MM.1S (cell line): Measurements from ENCODE around the gene MAGEB17.
"Not testable (repeated sequence)": the region's sequence is repeated elsewhere in the genome, so short reads cannot be mapped to it uniquely, and the experiment has no call there.

Source experiments
- DNase-seq: peaks from one replicate; pipeline ENCODE4 v3.0.0-alpha.2; 2015
- H2AFZ ChIP-seq: fragments of 300-600 bp; sonication (generic); 2 replicates; pipeline ENCODE4 v1.6.0; 2016; ENCODE audit warnings: antibody characterized with exemption, low read length
- H3F3A ChIP-seq: fragments of 300-600 bp; sonication (generic); 2 replicates; pipeline ENCODE4 v1.6.1; 2016; ENCODE audit warnings: mild to moderate bottlenecking, antibody characterized with exemption, low read length, moderate library complexity, mixed read lengths; ENCODE audit not compliant: insufficient read depth
- H3K27ac ChIP-seq: fragments of 300-600 bp; sonication (generic); 2 replicates; pipeline ENCODE4 v1.5.1; 2016; ENCODE audit warnings: mild to moderate bottlenecking, low read length
- H3K27me3 ChIP-seq: fragments of 300-600 bp; sonication (generic); replicated peaks from 2 replicates; pipeline ENCODE4 v1.6.0; 2016; ENCODE audit warnings: low read length; ENCODE audit not compliant: insufficient read depth
- H3K36me3 ChIP-seq: fragments of 300-600 bp; sonication (generic); replicated peaks from 2 replicates; pipeline ENCODE4 v1.6.1; 2016; ENCODE audit warnings: mild to moderate bottlenecking, low read length, mixed read lengths; ENCODE audit not compliant: insufficient read depth
- H3K4me1 ChIP-seq: fragments of 300-600 bp; sonication (generic); 2 replicates; pipeline ENCODE4 v1.6.1; 2016; ENCODE audit warnings: low read length, mixed read lengths
- H3K4me2 ChIP-seq: fragments of 300-600 bp; sonication (generic); 2 replicates; pipeline ENCODE4 v1.6.0; 2016; ENCODE audit warnings: low read depth, low read length
- H3K4me3 ChIP-seq: fragments of 300-600 bp; sonication (generic); 2 replicates; pipeline ENCODE4 v1.5.1; 2016; ENCODE audit warnings: low read length, mixed read lengths
- H3K79me2 ChIP-seq: fragments of 300-600 bp; sonication (generic); 2 replicates; pipeline ENCODE4 v1.6.1; 2016; ENCODE audit warnings: mixed run types, low read length, mixed read lengths
- H3K9ac ChIP-seq: fragments of 300-600 bp; sonication (generic); 2 replicates; pipeline ENCODE4 v1.6.1; 2016; ENCODE audit warnings: low read length, mixed read lengths
- H3K9me2 ChIP-seq: fragments of 300-600 bp; sonication (generic); replicated peaks from 2 replicates; pipeline ENCODE4 v1.6.1; 2016; ENCODE audit warnings: mild to moderate bottlenecking, low read length, mixed read lengths; ENCODE audit not compliant: insufficient read depth
- H3K9me3 ChIP-seq: fragments of 300-600 bp; sonication (generic); replicated peaks from 2 replicates; pipeline ENCODE4 v1.6.1; 2016; ENCODE audit warnings: mild to moderate bottlenecking, low read length, mixed read lengths; ENCODE audit not compliant: insufficient read depth
- H4K20me1 ChIP-seq: fragments of 300-600 bp; sonication (generic); 2 replicates; pipeline ENCODE4 v1.6.1; 2016; ENCODE audit warnings: mild to moderate bottlenecking, low read length, moderate library complexity, mixed read lengths; ENCODE audit not compliant: insufficient read depth
- EZH2 ChIP-seq: fragments of 300-600 bp; sonication (generic); optimal IDR thresholded peaks from 2 replicates; pipeline ENCODE3; 2017; ENCODE audit warnings: low read depth, mild to moderate bottlenecking, antibody characterized with exemption, low read length, mixed read lengths
- EZH2phosphoT487 ChIP-seq: fragments of 300-600 bp; sonication (generic); IDR thresholded peaks from 2 replicates; pipeline ENCODE4 v1.6.1; 2018; ENCODE audit warnings: antibody characterized with exemption, low read length
- TF ChIP-seq, protein P1 (sequence below): fragments of 300-600 bp; sonication (generic); IDR thresholded peaks from 2 replicates; pipeline ENCODE4 v1.5.1; 2016; ENCODE audit warnings: antibody characterized with exemption, low read length, mixed read lengths

MAGEB17 gene

DNA sequence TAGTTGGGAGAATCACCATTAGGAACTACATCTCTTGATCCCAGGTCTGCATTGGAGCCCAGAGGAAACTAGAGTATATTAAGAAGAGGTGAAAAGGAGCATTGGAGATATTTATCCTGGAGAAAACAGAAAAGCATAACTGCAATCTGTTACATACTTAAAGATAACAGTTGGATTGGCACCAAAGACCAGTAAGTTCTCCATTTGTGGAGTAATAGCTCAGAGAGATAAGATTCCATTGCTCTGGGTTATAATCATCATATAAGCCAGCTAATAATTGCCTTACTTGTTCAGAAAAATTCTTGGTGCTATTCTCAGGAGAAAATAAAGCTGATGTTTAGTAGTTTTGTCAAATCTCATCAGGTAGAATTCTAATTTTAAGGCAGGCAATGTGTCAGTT, 23.3 kb upstream of the MAGEB17 start:
- Histone ChIP-seq H3K27ac (no peak overlapping the region), H4K20me1 (no peaks in the 10 kb centered on the region), H2AFZ (no peak overlapping the region), H3K36me3 (no peaks in the 10 kb centered on the region), H3K27me3 (no peaks in the 10 kb centered on the region), H3K4me3 (no peak overlapping the region), H3F3A (no peaks in the 10 kb centered on the region), H3K9me2 (no peaks in the 10 kb centered on the region), H3K4me1 (no peaks in the 10 kb centered on the region), H3K9me3 (no peaks in the 10 kb centered on the region), H3K4me2 (no peak overlapping the region), H3K9ac (no peak overlapping the region), H3K79me2 (no peaks in the 10 kb centered on the region)
- TF ChIP-seq EZH2 = no peak
- no peak for DNase-seq

DNA sequence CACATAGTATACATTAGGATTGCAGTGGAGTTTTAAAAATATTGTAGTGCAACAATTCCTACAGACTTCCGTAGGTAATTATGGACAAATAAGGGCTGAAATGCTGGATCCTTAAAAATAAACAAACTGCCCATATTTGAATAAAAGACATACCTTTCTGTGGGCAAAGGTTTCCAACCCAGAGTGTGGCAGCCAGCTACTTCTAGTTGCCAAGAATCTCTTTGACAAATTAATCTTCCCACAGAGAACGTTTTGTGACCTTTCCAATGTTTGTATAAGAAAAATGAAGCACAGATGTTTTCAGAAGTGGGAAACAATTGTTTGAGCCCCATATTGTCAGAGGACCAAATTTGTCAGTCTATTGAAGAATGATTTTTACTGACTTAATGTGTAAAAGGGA, 22.9 kb upstream of the MAGEB17 start:
- Histone ChIP-seq H3K36me3 (no peaks in the 10 kb centered on the region), H3K79me2 (no peaks in the 10 kb centered on the region)

DNA sequence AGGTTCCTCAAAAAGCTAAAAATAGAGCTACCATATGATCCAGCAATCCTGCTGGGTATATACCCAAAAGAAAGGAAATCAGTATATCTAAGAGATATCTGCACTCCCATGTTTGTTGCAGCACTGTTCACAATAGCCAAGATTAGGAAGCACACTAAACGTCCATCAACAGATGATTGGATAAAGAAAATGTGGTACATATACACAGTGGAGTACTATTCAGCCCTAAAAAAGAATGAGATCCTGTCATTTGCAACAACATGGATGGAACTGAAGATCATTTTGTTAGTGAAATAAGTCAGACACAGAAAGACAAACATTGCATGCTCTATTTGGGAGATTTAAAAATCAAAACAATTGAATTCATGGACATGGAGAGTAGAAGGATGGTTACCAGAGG, 22.2 kb upstream of the MAGEB17 start:
- not testable (repeated sequence) for H3K9me2 ChIP-seq

More for the DNA sequence above, 22.9 kb upstream of the MAGEB17 start:
- no peaks in the 10 kb centered on the region for H4K20me1 ChIP-seq
- no peaks in the 10 kb centered on the region for H3K9me3 ChIP-seq
- no peaks in the 10 kb centered on the region for H3K4me1 ChIP-seq
- H3K4me2 ChIP-seq = no peak overlapping the region
- no peak overlapping the region for H3K9ac ChIP-seq
- H3K9me2 ChIP-seq = no peaks in the 10 kb centered on the region
- no peak for DNase-seq
- no peaks in the 10 kb centered on the region for H3F3A ChIP-seq
- TF ChIP-seq EZH2phosphoT487 = no peak
- no peak for TF ChIP-seq EZH2
- TF ChIP-seq, protein P1, sequence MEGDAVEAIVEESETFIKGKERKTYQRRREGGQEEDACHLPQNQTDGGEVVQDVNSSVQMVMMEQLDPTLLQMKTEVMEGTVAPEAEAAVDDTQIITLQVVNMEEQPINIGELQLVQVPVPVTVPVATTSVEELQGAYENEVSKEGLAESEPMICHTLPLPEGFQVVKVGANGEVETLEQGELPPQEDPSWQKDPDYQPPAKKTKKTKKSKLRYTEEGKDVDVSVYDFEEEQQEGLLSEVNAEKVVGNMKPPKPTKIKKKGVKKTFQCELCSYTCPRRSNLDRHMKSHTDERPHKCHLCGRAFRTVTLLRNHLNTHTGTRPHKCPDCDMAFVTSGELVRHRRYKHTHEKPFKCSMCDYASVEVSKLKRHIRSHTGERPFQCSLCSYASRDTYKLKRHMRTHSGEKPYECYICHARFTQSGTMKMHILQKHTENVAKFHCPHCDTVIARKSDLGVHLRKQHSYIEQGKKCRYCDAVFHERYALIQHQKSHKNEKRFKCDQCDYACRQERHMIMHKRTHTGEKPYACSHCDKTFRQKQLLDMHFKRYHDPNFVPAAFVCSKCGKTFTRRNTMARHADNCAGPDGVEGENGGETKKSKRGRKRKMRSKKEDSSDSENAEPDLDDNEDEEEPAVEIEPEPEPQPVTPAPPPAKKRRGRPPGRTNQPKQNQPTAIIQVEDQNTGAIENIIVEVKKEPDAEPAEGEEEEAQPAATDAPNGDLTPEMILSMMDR = no peak
- no peak overlapping the region for H3K27ac ChIP-seq
- no peak overlapping the region for H3K4me3 ChIP-seq
- no peak overlapping the region for H2AFZ ChIP-seq
- no peaks in the 10 kb centered on the region for H3K27me3 ChIP-seq

DNA sequence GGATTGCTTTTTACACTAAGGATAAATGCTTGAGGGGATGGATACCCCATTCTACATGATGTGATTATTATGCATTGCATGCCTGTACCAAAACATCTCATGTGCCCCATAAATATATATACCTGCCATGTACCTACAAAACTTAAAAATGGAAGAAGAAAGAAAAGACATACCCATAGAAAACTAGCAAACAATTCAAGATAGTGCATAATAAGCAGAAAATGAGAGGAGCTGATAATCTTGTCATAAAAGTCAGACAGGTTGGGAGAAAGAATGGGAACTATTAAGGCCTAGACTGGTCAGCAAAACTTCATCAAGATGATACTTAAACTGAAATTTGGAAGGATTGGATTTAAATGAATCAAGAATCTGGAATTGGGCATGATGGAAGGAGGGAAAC, 21.6 kb upstream of the MAGEB17 start:
- Histone ChIP-seq H4K20me1 (no peaks in the 10 kb centered on the region), H3K27me3 (no peaks in the 10 kb centered on the region), H3K9ac (no peak overlapping the region), H3K4me2 (no peak overlapping the region), H2AFZ (no peak overlapping the region), H3K27ac (no peak overlapping the region), H3K9me3 (no peaks in the 10 kb centered on the region), H3K4me3 (no peak overlapping the region), H3F3A (no peaks in the 10 kb centered on the region), H3K36me3 (no peaks in the 10 kb centered on the region), H3K4me1 (no peaks in the 10 kb centered on the region), H3K9me2 (no peaks in the 10 kb centered on the region), H3K79me2 (no peaks in the 10 kb centered on the region)
- DNase-seq = no peak
- TF ChIP-seq EZH2phosphoT487 (no peak), EZH2 (no peak)
- TF ChIP-seq, protein P1 = no peak

More for the DNA sequence above, 22.2 kb upstream of the MAGEB17 start:
- H3K4me2 ChIP-seq, DNase-seq, H3K9ac ChIP-seq, H3K36me3 ChIP-seq, H3K4me3 ChIP-seq, H3K27ac ChIP-seq, H3F3A ChIP-seq, H3K4me1 ChIP-seq, H2AFZ ChIP-seq, H4K20me1 ChIP-seq, H3K79me2 ChIP-seq, H3K9me3 ChIP-seq, H3K27me3 ChIP-seq: not testable (repeated sequence)
